Chondrocyte (in vitro differentiated cells): Measurements from ENCODE around the gene SECTM1. TPM values are rescaled to one million over a fixed set of nuclear protein-coding genes. Genes with fewer than 3 reads are reported as not detected.
A peak's percentile ranks its signal among the peaks of the same experiment; 100 is the strongest.

Experiments
- DNase-seq: peaks from one replicate; pipeline ENCODE4 v3.0.0; 2021; ENCODE audit warnings: mixed read lengths, low spot score
- H3K27ac Mint-ChIP-seq: one replicate; pipeline ENCODE4 v1.8.0; 2021; ENCODE audit warnings: mild to moderate bottlenecking, moderate library complexity, mixed read lengths; ENCODE audit not compliant: unreplicated experiment
- H3K27me3 Mint-ChIP-seq: 2 replicates; pipeline ENCODE4 v1.8.0; 2021; ENCODE audit warnings: low read depth, mixed read lengths
- H3K36me3 Mint-ChIP-seq: 2 replicates; pipeline ENCODE4 v1.8.0; 2021; ENCODE audit warnings: low read depth, mixed read lengths
- H3K4me1 Mint-ChIP-seq: 2 replicates; pipeline ENCODE4 v1.8.0; 2021; ENCODE audit warnings: low read depth, mild to moderate bottlenecking, mixed read lengths
- H3K4me3 Mint-ChIP-seq: one replicate; pipeline ENCODE4 v1.8.0; 2021; ENCODE audit warnings: mild to moderate bottlenecking, moderate library complexity, mixed read lengths; ENCODE audit not compliant: unreplicated experiment
- H3K9me3 Mint-ChIP-seq: 2 replicates; pipeline ENCODE4 v1.8.0; 2021; ENCODE audit warnings: low read depth, mixed read lengths
- CTCF ChIP-seq: fragments of 200-600 bp; sonication (generic); IDR thresholded peaks from 2 replicates; pipeline ENCODE4 v1.5.0; 2021; ENCODE audit warnings: antibody characterized with exemption, mild to moderate bottlenecking, moderate library complexity
- total RNA-seq: library from RNA; stranded (reverse); gene quantifications from 3 replicates; pipeline ENCODE4 v1.2.1, GENCODE V29; 2021

SECTM1 gene
- total RNA-seq, 1 donor from 2014 or later = 2.1 TPM

- Mint-ChIP-seq H3K27ac (no peak overlapping the region), H3K27me3 (peaks cover 8% of the 10 kb centered on the region), H3K36me3 (no peaks in the 10 kb centered on the region), H3K4me3 (no peak overlapping the region), H3K9me3 (no peaks in the 10 kb centered on the region), H3K4me1 (peaks cover 5% of the 10 kb centered on the region)
- DNase-seq = no peak
- TF ChIP-seq CTCF = no peak
Measured at GRCh38 chr17:82303944-82304808, 29.4 kb downstream of the SECTM1 start.

- H3K27ac Mint-ChIP-seq = no peak overlapping the region
- peak; percentile 88 for DNase-seq
- no peak for TF ChIP-seq CTCF
- no peaks in the 10 kb centered on the region for H3K9me3 Mint-ChIP-seq
- H3K4me3 Mint-ChIP-seq = no peak overlapping the region
- peaks cover 8% of the 10 kb centered on the region for H3K4me1 Mint-ChIP-seq
- H3K36me3 Mint-ChIP-seq = no peaks in the 10 kb centered on the region
- H3K27me3 Mint-ChIP-seq = peaks cover 8% of the 10 kb centered on the region
Measured at GRCh38 chr17:82302991-82303943, 30.3 kb downstream of the SECTM1 start.

GRCh38 chr17:82302568-82302963, 31.0 kb downstream of the SECTM1 start:
- DNase-seq = no peak
- Mint-ChIP-seq H3K4me3 (no peak overlapping the region), H3K27me3 (peaks cover 3% of the 10 kb centered on the region), H3K27ac (no peak overlapping the region), H3K4me1 (peaks cover 15% of the 10 kb centered on the region), H3K36me3 (no peaks in the 10 kb centered on the region), H3K9me3 (no peaks in the 10 kb centered on the region)
- no peak for TF ChIP-seq CTCF

GRCh38 chr17:82301916-82302567, 31.5 kb downstream of the SECTM1 start:
- Mint-ChIP-seq H3K4me3 (no peak overlapping the region), H3K4me1 (peaks cover 21% of the 10 kb centered on the region), H3K27ac (no peak overlapping the region), H3K36me3 (no peaks in the 10 kb centered on the region), H3K9me3 (no peaks in the 10 kb centered on the region), H3K27me3 (peaks cover 3% of the 10 kb centered on the region)
- TF ChIP-seq CTCF = no peak
- no peak for DNase-seq
